Esophagus (tissue), 2 donors: Measurements from ENCODE around the gene BCL11B. TPM values are rescaled to one million over a fixed set of nuclear protein-coding genes. Genes with fewer than 3 reads are reported as not detected.

Experiments used
- H3K27ac ChIP-seq, 2 donors: one replicate each; pipeline ENCODE4 v1.5.1; 2013; ENCODE audit warnings: low read depth in 2 of 2, mild to moderate bottlenecking in 2 of 2, inconsistent platforms in 1 of 2, low read length in 1 of 2, moderate library complexity in 1 of 2
- H3K27me3 ChIP-seq, 2 donors: one replicate each; pipeline ENCODE4 v1.6.1; 2013; ENCODE audit warnings: low read length in 2 of 2, control low read depth in 1 of 2, mild to moderate bottlenecking in 1 of 2; ENCODE audit not compliant: insufficient read depth in 2 of 2, control insufficient read depth in 1 of 2
- H3K36me3 ChIP-seq, 2 donors: one replicate each; pipeline ENCODE4 v1.6.1; 2013; ENCODE audit warnings: low read length in 1 of 2; ENCODE audit not compliant: control insufficient read depth in 2 of 2, insufficient read depth in 2 of 2
- H3K4me1 ChIP-seq, 2 donors: one replicate each; pipeline ENCODE4 v1.6.1; 2013; ENCODE audit warnings: low read length in 1 of 2; ENCODE audit not compliant: control insufficient read depth in 2 of 2, insufficient read depth in 2 of 2
- H3K4me3 ChIP-seq, 2 donors: one replicate each; pipeline ENCODE4 v1.5.1; 2013; ENCODE audit warnings: low read length in 2 of 2, mild to moderate bottlenecking in 2 of 2, low read depth in 1 of 2, moderate library complexity in 1 of 2
- H3K9me3 ChIP-seq, 2 donors: one replicate each; pipeline ENCODE4 v1.6.1; 2013; ENCODE audit warnings: mild to moderate bottlenecking in 2 of 2, low read depth in 1 of 2, low read length in 1 of 2, moderate library complexity in 1 of 2; ENCODE audit not compliant: control insufficient read depth in 2 of 2, insufficient read depth in 1 of 2
- WGBS, 2 donors: extraction: QIAGEN DNeasy Blood & Tissue Kit; methylation state at CpG; one replicate each; pipeline ENCODE4 v1.1.7; 2013; 5-methylcytosine and 5-hydroxymethylcytosine counted together
- polyA plus RNA-seq, 2 donors: library from polyadenylated mRNA; stranded (reverse); fragments of 200-250 nt; gene quantifications; one replicate each; pipeline ENCODE4 v1.2.3, GENCODE V29; 2013
- donor health status: healthy with polysubstance abuse.
- donor health status: Bipolar disorder and iron deficiency.

BCL11B gene
- polyA plus RNA-seq, 2 donors: 1.7 to 2.2 TPM

GRCh38 chr14:99261912-99262787 lies 9.8 kb downstream of the BCL11B start:
- H3K9me3 ChIP-seq: no peaks in the 10 kb centered on the region
- H3K27ac ChIP-seq: peak overlapping the region; percentile 57 to 74
- no peaks in the 10 kb centered on the region for H3K27me3 ChIP-seq
- peaks cover 2 to 10% of the 10 kb centered on the region in 2 donors for H3K4me1 ChIP-seq
- WGBS, 2 donors: 33% methylated on average over 25 of the region's 25 CpGs
- H3K4me3 ChIP-seq: no peak overlapping the region
- H3K36me3 ChIP-seq: no peaks in the 10 kb centered on the region

GRCh38 chr14:99260587-99261551 lies 11.1 kb downstream of the BCL11B start:
- WGBS, 2 donors: 32 to 37% methylated on average over 20 of the region's 20 CpGs
- peak overlapping the region; percentile 12 to 48 for H3K4me3 ChIP-seq
- no peaks in the 10 kb centered on the region for H3K27me3 ChIP-seq
- peak overlapping the region; percentile 80 to 89 for H3K27ac ChIP-seq
- peaks cover 2 to 19% of the 10 kb centered on the region in 2 donors for H3K4me1 ChIP-seq
- H3K36me3 ChIP-seq: no peaks in the 10 kb centered on the region
- no peaks in the 10 kb centered on the region for H3K9me3 ChIP-seq

DNA sequence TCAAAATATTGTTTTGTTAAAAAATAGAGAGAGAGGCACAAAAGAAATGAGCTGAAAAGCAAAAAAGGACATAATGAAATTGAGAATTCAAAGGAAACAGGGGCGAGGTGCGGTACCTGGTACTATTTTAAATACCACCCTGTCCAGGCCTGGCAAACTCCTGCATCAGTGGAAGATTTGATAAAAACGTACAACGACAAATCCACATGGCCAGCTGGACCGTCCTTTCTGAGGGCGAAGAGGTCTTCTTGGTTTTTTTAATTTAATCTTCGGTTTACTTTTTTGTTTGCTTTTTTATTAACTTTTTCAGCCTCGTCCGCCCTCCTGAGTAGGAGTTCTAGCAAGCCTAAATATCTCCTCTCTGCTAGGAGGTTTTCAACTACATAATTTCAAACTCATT lies 11.9 kb downstream of the BCL11B start:
- WGBS, 2 donors: 65 to 67% methylated on average over 9 of the region's 9 CpGs
- Histone ChIP-seq H3K27ac (peak overlapping the region in 1 of 2 donors; percentile 80), H3K27me3 (no peaks in the 10 kb centered on the region), H3K36me3 (peaks cover 0 to 3% of the 10 kb centered on the region in 2 donors), H3K4me3 (peak overlapping the region in 1 of 2 donors; percentile 48), H3K4me1 (peaks cover 2 to 23% of the 10 kb centered on the region in 2 donors), H3K9me3 (no peaks in the 10 kb centered on the region)

- Histone ChIP-seq H3K4me3 (peak overlapping the region in 1 of 2 donors; percentile 29), H3K9me3 (no peaks in the 10 kb centered on the region), H3K4me1 (peaks cover 2 to 23% of the 10 kb centered on the region in 2 donors), H3K27ac (peak overlapping the region; percentile 6 to 72), H3K27me3 (no peaks in the 10 kb centered on the region), H3K36me3 (peaks cover 0 to 3% of the 10 kb centered on the region in 2 donors)
- 38 to 50% methylated on average over 27 of the region's 27 CpGs for WGBS, 2 donors
Measured at GRCh38 chr14:99258876-99259726, 12.9 kb downstream of the BCL11B start.

DNA sequence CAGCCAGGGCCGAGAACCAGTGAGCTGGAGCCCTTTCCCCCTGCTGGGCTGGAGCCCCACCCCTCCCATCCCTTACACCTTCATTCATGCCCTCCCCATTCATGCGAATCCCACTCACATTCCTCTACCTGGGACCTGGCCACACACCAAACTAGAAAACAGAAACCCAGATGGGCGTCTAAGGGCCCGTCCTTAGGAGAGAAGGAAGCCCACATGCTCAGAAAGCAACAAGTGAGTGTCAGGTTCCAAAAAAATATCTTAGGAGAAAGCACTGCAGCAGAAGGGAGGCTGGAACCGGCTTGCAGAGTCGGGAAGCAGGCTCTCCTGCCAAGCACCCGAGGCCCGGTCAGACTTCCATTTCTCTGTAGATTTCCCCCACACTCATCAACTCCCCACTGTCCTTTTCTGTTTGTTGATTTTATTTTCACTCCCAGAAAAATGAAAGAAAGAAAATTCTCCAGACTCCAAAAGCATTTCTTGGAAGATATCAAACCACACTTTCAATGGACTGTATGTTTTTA lies 13.6 kb downstream of the BCL11B start:
- peak overlapping the region; percentile 29 to 60 for H3K27ac ChIP-seq
- peaks cover 0 to 3% of the 10 kb centered on the region in 2 donors for H3K36me3 ChIP-seq
- no peaks in the 10 kb centered on the region for H3K27me3 ChIP-seq
- no peaks in the 10 kb centered on the region for H3K9me3 ChIP-seq
- H3K4me3 ChIP-seq: peak overlapping the region in 1 of 2 donors; percentile 29
- WGBS, 2 donors: 11 to 30% methylated on average over 8 of the region's 8 CpGs
- peaks cover 3 to 28% of the 10 kb centered on the region in 2 donors for H3K4me1 ChIP-seq

DNA sequence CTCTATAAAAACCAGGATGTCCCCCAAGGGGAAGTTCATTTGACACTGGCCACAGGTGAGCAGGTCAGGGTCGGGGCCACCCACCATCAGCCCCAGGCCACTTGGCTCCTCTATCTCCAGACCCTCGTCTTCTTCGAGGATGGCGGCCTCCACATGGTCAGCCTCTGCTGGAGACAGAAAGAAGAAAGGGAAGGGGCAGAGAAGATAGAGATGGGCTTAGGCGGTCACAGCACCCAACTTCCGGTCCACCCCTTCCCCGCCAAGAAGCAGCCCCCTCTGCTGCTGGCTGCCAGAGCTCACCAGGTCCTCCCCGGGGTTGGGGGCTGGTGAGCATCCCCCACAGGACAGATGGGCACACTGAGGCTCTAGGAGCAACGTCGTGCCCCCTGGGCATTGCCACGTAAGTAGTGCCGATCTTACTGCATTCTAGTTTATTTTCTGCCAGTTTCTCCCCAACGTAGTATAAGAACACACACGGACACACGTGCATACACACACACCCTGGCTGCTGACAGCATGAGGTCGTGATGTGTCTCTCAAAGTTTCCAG lies 14.2 kb downstream of the BCL11B start:
- Histone ChIP-seq H3K27ac (peak overlapping the region; percentile 60), H3K36me3 (peaks cover 0 to 3% of the 10 kb centered on the region in 2 donors), H3K27me3 (no peaks in the 10 kb centered on the region), H3K9me3 (no peaks in the 10 kb centered on the region), H3K4me1 (peaks cover 3 to 31% of the 10 kb centered on the region in 2 donors), H3K4me3 (no peak overlapping the region)
- 63 to 65% methylated on average over 16 of the region's 16 CpGs for WGBS, 2 donors

DNA sequence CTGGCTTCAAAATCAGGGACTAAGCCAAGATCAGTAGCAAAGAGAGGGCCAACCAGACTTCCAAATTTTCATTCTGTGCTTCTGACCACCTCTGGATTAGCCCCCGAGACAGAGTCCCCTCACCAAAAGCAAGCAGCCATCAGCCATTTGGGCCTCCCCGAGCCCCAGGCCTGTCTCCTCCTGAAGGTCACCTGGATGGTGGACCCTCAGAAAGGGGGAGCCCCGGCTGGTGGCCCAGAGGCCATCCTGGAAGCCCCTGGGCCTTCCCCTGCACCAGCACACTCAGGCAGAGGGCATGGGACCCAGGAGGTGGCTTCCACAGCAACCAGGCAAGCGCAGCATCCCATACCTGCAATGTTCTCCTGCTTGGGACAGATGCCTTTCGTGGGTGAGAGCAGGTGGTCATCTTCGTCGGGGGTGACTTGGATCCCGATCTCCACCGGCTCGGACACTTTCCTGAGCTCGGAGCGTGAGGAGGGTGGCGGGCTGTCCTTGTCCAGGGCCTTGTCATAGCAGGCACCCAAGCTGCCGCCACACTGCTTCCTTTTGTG lies 14.8 kb downstream of the BCL11B start:
- Histone ChIP-seq H3K4me3 (no peak overlapping the region), H3K4me1 (peaks cover 3 to 31% of the 10 kb centered on the region in 2 donors), H3K27me3 (no peaks in the 10 kb centered on the region), H3K36me3 (peaks cover 0 to 5% of the 10 kb centered on the region in 2 donors), H3K27ac (peak overlapping the region in 1 of 2 donors; percentile 60), H3K9me3 (no peaks in the 10 kb centered on the region)
- 85% methylated on average over 14 of the region's 14 CpGs for WGBS, 2 donors

DNA sequence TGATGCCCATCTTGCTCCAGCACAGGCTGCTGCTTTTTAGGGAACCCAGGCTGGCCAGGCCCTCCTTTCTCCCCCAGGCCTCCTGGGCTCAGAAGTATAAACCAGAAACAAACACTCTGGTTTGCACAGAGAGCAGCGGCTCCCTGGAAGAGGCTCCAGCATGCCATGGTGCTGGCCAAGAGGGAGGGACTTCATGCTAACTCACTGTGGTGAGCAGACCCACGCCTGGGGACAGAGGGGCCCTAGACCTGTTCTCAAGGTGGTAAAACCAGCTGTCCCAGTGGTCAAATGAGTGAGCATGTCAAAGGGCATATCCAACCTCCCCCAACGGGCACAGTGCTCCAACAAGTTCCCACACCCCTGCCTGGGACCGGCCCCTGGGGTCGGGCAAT lies 15.5 kb downstream of the BCL11B start:
- WGBS, 2 donors: 47 to 52% methylated on average over 5 of the region's 5 CpGs
- H3K27ac ChIP-seq: peak overlapping the region in 1 of 2 donors; percentile 6

More for the DNA sequence above, 15.5 kb downstream of the BCL11B start:
- Histone ChIP-seq H3K9me3 (no peaks in the 10 kb centered on the region), H3K4me1 (peaks cover 3 to 31% of the 10 kb centered on the region in 2 donors), H3K4me3 (no peak overlapping the region), H3K36me3 (peaks cover 0 to 5% of the 10 kb centered on the region in 2 donors), H3K27me3 (no peaks in the 10 kb centered on the region)
